Gastrocnemius medialis (tissue), 4 donors: ENCODE data around the gene HMG20A. TPM values are rescaled to one million over a fixed set of nuclear protein-coding genes. Genes with fewer than 3 reads are reported as not detected.
A peak's percentile ranks its signal among the peaks of the same experiment; 100 is the strongest.

Experiments used
- ATAC-seq, 2 donors: fragments of 150-250 bp; one replicate each; pipeline ENCODE4 v1.9.1; 2016
- DNase-seq, 2 donors: peaks; one replicate each; pipeline ENCODE4 v3.0.0-alpha.2; 2019
- H3K27ac ChIP-seq, 4 donors: fragments of 200-600 bp; sonication (generic); 1 replicate in 1 of 4; 2 replicates in 3 of 4; pipeline ENCODE4 v1.5.1; 2016 to 2018; ENCODE audit warnings: mild to moderate bottlenecking in 2 of 4, moderate library complexity in 1 of 4
- H3K27me3 ChIP-seq, 3 donors: fragments of 200-600 bp; sonication (generic) in 2 of 3; 1 replicate in 1 of 3; 2 replicates in 2 of 3; pipeline versions ENCODE4 v1.5.1 to v1.6.0; 2016 to 2019; ENCODE audit warnings: mild to moderate bottlenecking in 1 of 3, moderate library complexity in 1 of 3
- H3K36me3 ChIP-seq, 2 donors: fragments of 200-600 bp; sonication (generic) in 1 of 2; one replicate each; pipeline ENCODE4 v1.5.1; 2017 to 2018
- H3K4me1 ChIP-seq, 2 donors: fragments of 200-600 bp; sonication (generic) in 1 of 2; one replicate each; pipeline ENCODE4 v1.5.1; 2016 to 2017; ENCODE audit warnings: mild to moderate bottlenecking in 2 of 2
- H3K4me3 ChIP-seq, 4 donors: fragments of 200-600 bp; sonication (generic) in 3 of 4; 1 replicate in 1 of 4; 2 replicates in 3 of 4; pipeline ENCODE4 v1.5.1; 2016 to 2019; ENCODE audit warnings: mild to moderate bottlenecking in 2 of 4
- H3K9me3 ChIP-seq, 3 donors: fragments of 200-600 bp; sonication (generic) in 2 of 3; 1 replicate in 1 of 3; 2 replicates in 2 of 3; pipeline ENCODE4 v1.5.1; 2016 to 2019
- POLR2A ChIP-seq, 2 donors: fragments of 450-650 bp; IDR thresholded peaks; one replicate each; pipeline ENCODE4 v1.6.1; 2017; ENCODE audit warnings: antibody characterized with exemption in 2 of 2, mild to moderate bottlenecking in 2 of 2, moderate library complexity in 2 of 2
- in situ Hi-C, 4 donors: fragments of 200-750 bp; cut with MboI; loops; one replicate each; pipeline versions ENCODE4 v1.15.0 to v1.8.0; 2017; ENCODE audit warnings: low sequenced_read_pairs in 4 of 4
- intact Hi-C: fragments of 100-400 bp; cut with DNase I; formaldehyde crosslinking; loops from one replicate; pipeline ENCODE4 v1.15.1; 2023; ENCODE audit warnings: low total_unique reads
- total RNA-seq, 4 donors: library from RNA; depleted of rRNA; stranded (reverse); fragments of >200 nt; gene quantifications; one replicate each; pipeline versions ENCODE4 v1.1.0 to v1.2.3, GENCODE V29; 2016
- TF ChIP-seq, protein P1 (sequence below), 5 experiments: fragments of 450-650 bp in 3 of 5; fragments of 200-600 bp in 2 of 5; sonication (generic) in 2 of 5; IDR thresholded peaks in 4 of 5; conservative IDR thresholded peaks in 1 of 5; 1 replicate in 4 of 5; 2 replicates in 1 of 5; pipeline ENCODE4 v1.5.1; 2016 to 2019; ENCODE audit warnings: antibody characterized with exemption in 5 of 5, mild to moderate bottlenecking in 3 of 5, moderate library complexity in 3 of 5

Gene HMG20A
- total RNA-seq, 4 donors from 2014 or later: 17.7 to 39.6 (median 29.9) TPM

GRCh38 chr15:77510066-77511057 is 89.7 kb downstream of the HMG20A start:
- no peaks in the 10 kb centered on the region for H3K27me3 ChIP-seq
- TF ChIP-seq POLR2A (IDR thresholded peaks at IDR 0.05): no peak
- TF ChIP-seq, protein P1, sequence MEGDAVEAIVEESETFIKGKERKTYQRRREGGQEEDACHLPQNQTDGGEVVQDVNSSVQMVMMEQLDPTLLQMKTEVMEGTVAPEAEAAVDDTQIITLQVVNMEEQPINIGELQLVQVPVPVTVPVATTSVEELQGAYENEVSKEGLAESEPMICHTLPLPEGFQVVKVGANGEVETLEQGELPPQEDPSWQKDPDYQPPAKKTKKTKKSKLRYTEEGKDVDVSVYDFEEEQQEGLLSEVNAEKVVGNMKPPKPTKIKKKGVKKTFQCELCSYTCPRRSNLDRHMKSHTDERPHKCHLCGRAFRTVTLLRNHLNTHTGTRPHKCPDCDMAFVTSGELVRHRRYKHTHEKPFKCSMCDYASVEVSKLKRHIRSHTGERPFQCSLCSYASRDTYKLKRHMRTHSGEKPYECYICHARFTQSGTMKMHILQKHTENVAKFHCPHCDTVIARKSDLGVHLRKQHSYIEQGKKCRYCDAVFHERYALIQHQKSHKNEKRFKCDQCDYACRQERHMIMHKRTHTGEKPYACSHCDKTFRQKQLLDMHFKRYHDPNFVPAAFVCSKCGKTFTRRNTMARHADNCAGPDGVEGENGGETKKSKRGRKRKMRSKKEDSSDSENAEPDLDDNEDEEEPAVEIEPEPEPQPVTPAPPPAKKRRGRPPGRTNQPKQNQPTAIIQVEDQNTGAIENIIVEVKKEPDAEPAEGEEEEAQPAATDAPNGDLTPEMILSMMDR (IDR thresholded peaks at IDR 0.05 in 4 of 5, conservative IDR thresholded peaks at IDR 0.05 in 1 of 5): no peak
- H3K9me3 ChIP-seq: no peaks in the 10 kb centered on the region
- peak overlapping the region; percentile 17 to 87 (median 78) for H3K27ac ChIP-seq
- H3K4me3 ChIP-seq: no peak overlapping the region
- no peaks in the 10 kb centered on the region for H3K36me3 ChIP-seq
- ATAC-seq: no peak
- intact Hi-C loops (no loop called here), in situ Hi-C loops (no loop called here)
- DNase-seq: no peak
- peaks cover 54 to 66% of the 10 kb centered on the region in 2 donors for H3K4me1 ChIP-seq

DNA sequence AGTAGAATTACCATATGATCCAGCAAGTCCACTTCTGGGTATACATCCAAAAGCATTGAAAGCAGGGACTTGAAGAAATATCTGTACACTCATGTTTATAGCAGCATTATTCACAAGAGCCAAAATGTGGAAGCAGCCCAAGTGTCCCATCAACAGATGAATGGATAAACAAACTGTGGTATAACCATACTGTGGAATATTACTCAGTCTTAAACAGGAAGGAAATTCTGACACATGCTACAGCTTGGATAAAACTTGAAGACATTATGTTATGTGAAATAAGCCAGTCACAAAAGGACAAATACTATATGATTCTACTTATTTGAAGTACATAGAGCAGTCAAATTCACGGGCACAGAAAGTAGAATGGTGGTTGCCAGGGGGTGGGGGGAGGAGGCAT is 91.2 kb downstream of the HMG20A start:
- ATAC-seq: no peak
- no peak for DNase-seq
- no peaks in the 10 kb centered on the region for H3K9me3 ChIP-seq
- H3K27me3 ChIP-seq: no peaks in the 10 kb centered on the region
- peaks cover 40 to 52% of the 10 kb centered on the region in 2 donors for H3K4me1 ChIP-seq
- intact Hi-C loops (no loop called here), in situ Hi-C loops (no loop called here)
- H3K27ac ChIP-seq: no peak overlapping the region
- H3K4me3 ChIP-seq: no peak overlapping the region
- TF ChIP-seq, protein P1 (IDR thresholded peaks at IDR 0.05 in 4 of 5, conservative IDR thresholded peaks at IDR 0.05 in 1 of 5): no peak
- TF ChIP-seq POLR2A (IDR thresholded peaks at IDR 0.05): no peak
- H3K36me3 ChIP-seq: no peaks in the 10 kb centered on the region

GRCh38 chr15:77513226-77513625 is 92.5 kb downstream of the HMG20A start:
- DNase-seq: peak; percentile 38 to 58
- ATAC-seq: peak; percentile 92 to 95
- peak overlapping the region; percentile 56 to 71 (median 59) for H3K27ac ChIP-seq
- in situ Hi-C loops: no loop called here
- TF ChIP-seq, protein P1 (IDR thresholded peaks at IDR 0.05 in 4 of 5, conservative IDR thresholded peaks at IDR 0.05 in 1 of 5): no peak
- TF ChIP-seq POLR2A (IDR thresholded peaks at IDR 0.05): no peak
- no peaks in the 10 kb centered on the region for H3K9me3 ChIP-seq
- H3K27me3 ChIP-seq: no peaks in the 10 kb centered on the region
- intact Hi-C loops: no loop called here
- peaks cover 26 to 38% of the 10 kb centered on the region in 2 donors for H3K4me1 ChIP-seq
- no peak overlapping the region for H3K4me3 ChIP-seq
- no peaks in the 10 kb centered on the region for H3K36me3 ChIP-seq

- DNase-seq (no peak), ATAC-seq (no peak)
- TF ChIP-seq, protein P1 (IDR thresholded peaks at IDR 0.05 in 4 of 5, conservative IDR thresholded peaks at IDR 0.05 in 1 of 5): no peak
- no peak for TF ChIP-seq POLR2A (IDR thresholded peaks at IDR 0.05)
- Histone ChIP-seq H3K4me3 (no peak overlapping the region), H3K4me1 (peaks cover 10 to 25% of the 10 kb centered on the region in 2 donors), H3K36me3 (no peaks in the 10 kb centered on the region), H3K9me3 (no peaks in the 10 kb centered on the region), H3K27ac (no peak overlapping the region), H3K27me3 (no peaks in the 10 kb centered on the region)
- intact Hi-C loops (no loop called here), in situ Hi-C loops (no loop called here)
Measured at GRCh38 chr15:77514641-77515402, 94.1 kb downstream of the HMG20A start.
